ENCODE measurements around the gene LGR4. TPM values are rescaled to one million over a fixed set of nuclear protein-coding genes. Genes with fewer than 3 reads are reported as not detected.

LGR4 gene
- total RNA-seq, 1 experiment from 2014 or later: 37.1 TPM

GRCh38 chr11:27438595-27438981 is 34.0 kb downstream of the LGR4 start:
- no peak overlapping the region for H3K4me3 Mint-ChIP-seq (ENCODE audit: unreplicated experiment)
- no peaks in the 10 kb centered on the region for H3K27me3 Mint-ChIP-seq (ENCODE audit: insufficient read depth, unreplicated experiment)
- H3K9me3 ChIP-seq: no peaks in the 10 kb centered on the region
- no peak for DNase-seq
- intact Hi-C loops (cut with micrococcal nuclease; ENCODE audit: unreplicated experiment): no loop called here
- CTCF ChIA-PET: no interaction called here
- no TSS peak for BruUV-seq (replicated peaks)
- POLR2A ChIA-PET: no interaction called here
- TF ChIP-seq CTCF (IDR thresholded peaks at IDR 0.05; ENCODE audit: insufficient read depth in 1 of 2, low read depth in 1 of 2, low read length in 1 of 2, severe bottlenecking in 1 of 2, unreplicated experiment in 1 of 2): no peak
- H3K4me3 ChIP-seq (ENCODE audit: low read depth, low read length): no peak overlapping the region
- peaks cover 8% of the 10 kb centered on the region for H3K4me1 Mint-ChIP-seq (ENCODE audit: low read depth, unreplicated experiment)
- H3K9me3 Mint-ChIP-seq (ENCODE audit: unreplicated experiment): no peaks in the 10 kb centered on the region
- H3K4me1 ChIP-seq: no peaks in the 10 kb centered on the region
- H3K36me3 Mint-ChIP-seq (ENCODE audit: insufficient read depth, unreplicated experiment): peaks cover 9% of the 10 kb centered on the region
- no peaks in the 10 kb centered on the region for H3K27me3 ChIP-seq (replicated peaks; ENCODE audit: control insufficient read depth, insufficient read depth, low read length)
- H3K36me3 ChIP-seq (ENCODE audit: control insufficient read depth, insufficient read depth, low read length): peaks cover 3% of the 10 kb centered on the region; the same call in 1 of the 2 replicates
- no peak overlapping the region for H3K27ac Mint-ChIP-seq (ENCODE audit: unreplicated experiment)

GRCh38 chr11:27437829-27438594 is 34.6 kb downstream of the LGR4 start:
- Mint-ChIP-seq H3K9me3 (ENCODE audit: unreplicated experiment) (no peaks in the 10 kb centered on the region), H3K4me3 (ENCODE audit: unreplicated experiment) (no peak overlapping the region), H3K36me3 (ENCODE audit: insufficient read depth, unreplicated experiment) (peaks cover 9% of the 10 kb centered on the region), H3K27ac (ENCODE audit: unreplicated experiment) (no peak overlapping the region), H3K4me1 (ENCODE audit: low read depth, unreplicated experiment) (peaks cover 8% of the 10 kb centered on the region), H3K27me3 (ENCODE audit: insufficient read depth, unreplicated experiment) (no peaks in the 10 kb centered on the region)
- Histone ChIP-seq H3K4me3 (ENCODE audit: low read depth, low read length) (no peak overlapping the region), H3K4me1 (no peaks in the 10 kb centered on the region), H3K36me3 (ENCODE audit: control insufficient read depth, insufficient read depth, low read length) (peaks cover 3% of the 10 kb centered on the region; the same call in 1 of the 2 replicates), H3K27me3 (replicated peaks; ENCODE audit: control insufficient read depth, insufficient read depth, low read length) (no peaks in the 10 kb centered on the region), H3K9me3 (no peaks in the 10 kb centered on the region)
- intact Hi-C loops (cut with micrococcal nuclease; ENCODE audit: unreplicated experiment): no loop called here
- CTCF ChIA-PET: interaction anchor here (0.6 kb wide), 1 partner anchor 58 kb away, joined by 3 read pairs; no protein-coding TSS in a partner anchor
- no TSS peak for BruUV-seq (replicated peaks)
- no peak for DNase-seq
- POLR2A ChIA-PET: no interaction called here
- no peak for TF ChIP-seq CTCF (IDR thresholded peaks at IDR 0.05; ENCODE audit: insufficient read depth in 1 of 2, low read depth in 1 of 2, low read length in 1 of 2, severe bottlenecking in 1 of 2, unreplicated experiment in 1 of 2)

- Mint-ChIP-seq H3K9me3 (ENCODE audit: unreplicated experiment) (no peaks in the 10 kb centered on the region), H3K36me3 (ENCODE audit: insufficient read depth, unreplicated experiment) (peaks cover 7% of the 10 kb centered on the region), H3K4me3 (ENCODE audit: unreplicated experiment) (no peak overlapping the region), H3K27ac (ENCODE audit: unreplicated experiment) (no peak overlapping the region), H3K4me1 (ENCODE audit: low read depth, unreplicated experiment) (peaks cover 8% of the 10 kb centered on the region), H3K27me3 (ENCODE audit: insufficient read depth, unreplicated experiment) (no peaks in the 10 kb centered on the region)
- ChIA-PET CTCF (no interaction called here), POLR2A (no interaction called here)
- Histone ChIP-seq H3K27me3 (replicated peaks; ENCODE audit: control insufficient read depth, insufficient read depth, low read length) (no peaks in the 10 kb centered on the region), H3K36me3 (ENCODE audit: control insufficient read depth, insufficient read depth, low read length) (peaks cover 3% of the 10 kb centered on the region; the same call in 1 of the 2 replicates), H3K9me3 (no peaks in the 10 kb centered on the region), H3K4me1 (no peaks in the 10 kb centered on the region), H3K4me3 (ENCODE audit: low read depth, low read length) (no peak overlapping the region)
- intact Hi-C loops (cut with micrococcal nuclease; ENCODE audit: unreplicated experiment): no loop called here
- no TSS peak for BruUV-seq (replicated peaks)
- no peak for DNase-seq
- TF ChIP-seq CTCF (IDR thresholded peaks at IDR 0.05; ENCODE audit: insufficient read depth in 1 of 2, low read depth in 1 of 2, low read length in 1 of 2, severe bottlenecking in 1 of 2, unreplicated experiment in 1 of 2): no peak
These were observed 35.7 kb downstream of the LGR4 start for GRCh38 chr11:27436916-27437315.
